DMS153 treated with DMSO at 0.1 percent for 48 hours (cell line): ENCODE measurements around the gene TBC1D23.
"Not testable (repeated sequence)": the region's sequence is repeated elsewhere in the genome, so short reads cannot be mapped to it uniquely, and the experiment has no call there.

Source experiments
- DNase-seq: peaks from one replicate; lab custom pipeline; 2025; ENCODE audit not compliant: unreplicated experiment; lab: John Stamatoyannopoulos, UW

The TBC1D23 gene

GRCh38 chr3:100340527-100340926, 79.7 kb downstream of the TBC1D23 start:
- DNase-seq, result no peak

- DNase-seq, result no peak
Observed at GRCh38 chr3:100348727-100349126, 87.9 kb downstream of the TBC1D23 start.

- not testable (repeated sequence) for DNase-seq
Observed at GRCh38 chr3:100351770-100352169, 91.0 kb downstream of the TBC1D23 start.

GRCh38 chr3:100352296-100353231, 91.8 kb downstream of the TBC1D23 start:
- no peak for DNase-seq

- DNase-seq, result no peak
Observed at GRCh38 chr3:100354850-100355249, 94.1 kb downstream of the TBC1D23 start.

- no peak for DNase-seq
Observed at GRCh38 chr3:100358413-100358812, 97.6 kb downstream of the TBC1D23 start.

GRCh38 chr3:100359035-100359434, 98.2 kb downstream of the TBC1D23 start:
- DNase-seq, result no peak

- no peak for DNase-seq
Observed at GRCh38 chr3:100360757-100361496, 100.1 kb downstream of the TBC1D23 start.

- DNase-seq, result no peak
Observed at GRCh38 chr3:100361897-100362296, 101.1 kb downstream of the TBC1D23 start.

GRCh38 chr3:100364421-100364820, 103.6 kb downstream of the TBC1D23 start:
- DNase-seq, result no peak

- no peak for DNase-seq
Observed at GRCh38 chr3:100366424-100366823, 105.6 kb downstream of the TBC1D23 start.

- no peak for DNase-seq
Observed at GRCh38 chr3:100368441-100368840, 107.6 kb downstream of the TBC1D23 start.

GRCh38 chr3:100370756-100371155, 110.0 kb downstream of the TBC1D23 start:
- no peak for DNase-seq

GRCh38 chr3:100374521-100374920, 113.7 kb downstream of the TBC1D23 start:
- DNase-seq, result no peak
